ENCODE results near the gene PCK2. TPM values are rescaled to one million over a fixed set of nuclear protein-coding genes. Genes with fewer than 3 reads are reported as not detected.
"Not testable (repeated sequence)": the region's sequence is repeated elsewhere in the genome, so short reads cannot be mapped to it uniquely, and the experiment has no call there.

The PCK2 gene
- 4.6 TPM for total RNA-seq

- H3K9me3 ChIP-seq (ENCODE audit: low read depth, low read length) = no peaks in the 10 kb centered on the region
- H3K4me1 ChIP-seq (ENCODE audit: insufficient read depth, low read length) = peaks cover 52% of the 10 kb centered on the region
- H3K27me3 ChIP-seq (ENCODE audit: insufficient read depth, low read length) = no peaks in the 10 kb centered on the region
- peak within 1 kb of the TSS; percentile 83 for H3K4me3 ChIP-seq (ENCODE audit: low read length)
Measured at GRCh38 chr14:24093901-24094840, at the start of gene PCK2. TSS of gene PCK2 (plus strand) at chr14:24094311. CDS start at chr14:24094406, 95 bp downstream.

- not testable (repeated sequence) for H3K9me3 ChIP-seq (ENCODE audit: low read depth, low read length); H3K27me3 ChIP-seq (ENCODE audit: insufficient read depth, low read length); H3K4me3 ChIP-seq (ENCODE audit: low read length)
- peaks cover 45% of the 10 kb centered on the region for H3K4me1 ChIP-seq (ENCODE audit: insufficient read depth, low read length)
Measured at GRCh38 chr14:24049002-24049401, 45.1 kb upstream of the PCK2 start.

GRCh38 chr14:24050753-24051152 is 43.4 kb upstream of the PCK2 start:
- H3K4me1 ChIP-seq (ENCODE audit: insufficient read depth, low read length) = peaks cover 45% of the 10 kb centered on the region
- H3K9me3 ChIP-seq (ENCODE audit: low read depth, low read length); H3K4me3 ChIP-seq (ENCODE audit: low read length); H3K27me3 ChIP-seq (ENCODE audit: insufficient read depth, low read length): not testable (repeated sequence)

- Histone ChIP-seq H3K4me1 (ENCODE audit: insufficient read depth, low read length) (peaks cover 45% of the 10 kb centered on the region), H3K4me3 (ENCODE audit: low read length) (peak overlapping the region; percentile 44), H3K27me3 (ENCODE audit: insufficient read depth, low read length) (peaks cover 8% of the 10 kb centered on the region), H3K9me3 (ENCODE audit: low read depth, low read length) (no peaks in the 10 kb centered on the region)
Measured at GRCh38 chr14:24051176-24051788, 42.8 kb upstream of the PCK2 start.

- Histone ChIP-seq H3K4me3 (ENCODE audit: low read length) (peak within 1 kb of the TSS; percentile 44), H3K9me3 (ENCODE audit: low read depth, low read length) (no peaks in the 10 kb centered on the region), H3K4me1 (ENCODE audit: insufficient read depth, low read length) (peaks cover 45% of the 10 kb centered on the region), H3K27me3 (ENCODE audit: insufficient read depth, low read length) (peaks cover 8% of the 10 kb centered on the region)
Measured at GRCh38 chr14:24051789-24052655, 42.1 kb upstream of the PCK2 start, which contains the start of gene CARMIL3. TSS of gene CARMIL3 (plus strand) at chr14:24052009. CDS start at chr14:24052154, 145 bp downstream.

GRCh38 chr14:24052656-24053547 is 41.2 kb upstream of the PCK2 start:
- H3K4me1 ChIP-seq (ENCODE audit: insufficient read depth, low read length) = peaks cover 43% of the 10 kb centered on the region
- peaks cover 8% of the 10 kb centered on the region for H3K27me3 ChIP-seq (ENCODE audit: insufficient read depth, low read length)
- H3K4me3 ChIP-seq (ENCODE audit: low read length) = peak overlapping the region; percentile 44

GRCh38 chr14:24053548-24054323 is 40.4 kb upstream of the PCK2 start:
- Histone ChIP-seq H3K4me1 (ENCODE audit: insufficient read depth, low read length) (peaks cover 40% of the 10 kb centered on the region), H3K9me3 (ENCODE audit: low read depth, low read length) (no peaks in the 10 kb centered on the region), H3K27me3 (ENCODE audit: insufficient read depth, low read length) (peaks cover 8% of the 10 kb centered on the region), H3K4me3 (ENCODE audit: low read length) (no peak overlapping the region)

More at GRCh38 chr14:24052656-24053547, 41.2 kb upstream of the PCK2 start:
- H3K9me3 ChIP-seq (ENCODE audit: low read depth, low read length) = no peaks in the 10 kb centered on the region

- Histone ChIP-seq H3K4me1 (ENCODE audit: insufficient read depth, low read length) (peaks cover 34% of the 10 kb centered on the region), H3K4me3 (ENCODE audit: low read length) (no peak overlapping the region), H3K27me3 (ENCODE audit: insufficient read depth, low read length) (peaks cover 8% of the 10 kb centered on the region), H3K9me3 (ENCODE audit: low read depth, low read length) (no peaks in the 10 kb centered on the region)
Measured at GRCh38 chr14:24054324-24054641, 39.8 kb upstream of the PCK2 start.

GRCh38 chr14:24054646-24055045 is 39.5 kb upstream of the PCK2 start:
- Histone ChIP-seq H3K4me1 (ENCODE audit: insufficient read depth, low read length) (peaks cover 31% of the 10 kb centered on the region), H3K4me3 (ENCODE audit: low read length) (no peak overlapping the region), H3K9me3 (ENCODE audit: low read depth, low read length) (no peaks in the 10 kb centered on the region), H3K27me3 (ENCODE audit: insufficient read depth, low read length) (peaks cover 8% of the 10 kb centered on the region)

- Histone ChIP-seq H3K4me1 (ENCODE audit: insufficient read depth, low read length) (peaks cover 23% of the 10 kb centered on the region), H3K9me3 (ENCODE audit: low read depth, low read length) (no peaks in the 10 kb centered on the region), H3K4me3 (ENCODE audit: low read length) (no peak overlapping the region), H3K27me3 (ENCODE audit: insufficient read depth, low read length) (peaks cover 8% of the 10 kb centered on the region)
Measured at GRCh38 chr14:24055971-24056799, 37.9 kb upstream of the PCK2 start.

- Histone ChIP-seq H3K9me3 (ENCODE audit: low read depth, low read length) (no peaks in the 10 kb centered on the region), H3K4me1 (ENCODE audit: insufficient read depth, low read length) (peaks cover 17% of the 10 kb centered on the region), H3K27me3 (ENCODE audit: insufficient read depth, low read length) (peaks cover 8% of the 10 kb centered on the region), H3K4me3 (ENCODE audit: low read length) (no peak overlapping the region)
Measured at GRCh38 chr14:24056800-24057184, 37.3 kb upstream of the PCK2 start.

GRCh38 chr14:24057271-24057670 is 36.8 kb upstream of the PCK2 start:
- H3K4me1 ChIP-seq (ENCODE audit: insufficient read depth, low read length) = peaks cover 13% of the 10 kb centered on the region
- H3K9me3 ChIP-seq (ENCODE audit: low read depth, low read length) = no peaks in the 10 kb centered on the region
- peaks cover 8% of the 10 kb centered on the region for H3K27me3 ChIP-seq (ENCODE audit: insufficient read depth, low read length)
- no peak overlapping the region for H3K4me3 ChIP-seq (ENCODE audit: low read length)

GRCh38 chr14:24057867-24058259 is 36.2 kb upstream of the PCK2 start:
- H3K27me3 ChIP-seq (ENCODE audit: insufficient read depth, low read length) = peaks cover 5% of the 10 kb centered on the region
- peaks cover 7% of the 10 kb centered on the region for H3K4me1 ChIP-seq (ENCODE audit: insufficient read depth, low read length)
- H3K4me3 ChIP-seq (ENCODE audit: low read length) = no peak overlapping the region
- no peaks in the 10 kb centered on the region for H3K9me3 ChIP-seq (ENCODE audit: low read depth, low read length)

Measured in mononuclear cell (primary cell).